ENCODE results near the gene ELK3.

Gene ELK3

DNA sequence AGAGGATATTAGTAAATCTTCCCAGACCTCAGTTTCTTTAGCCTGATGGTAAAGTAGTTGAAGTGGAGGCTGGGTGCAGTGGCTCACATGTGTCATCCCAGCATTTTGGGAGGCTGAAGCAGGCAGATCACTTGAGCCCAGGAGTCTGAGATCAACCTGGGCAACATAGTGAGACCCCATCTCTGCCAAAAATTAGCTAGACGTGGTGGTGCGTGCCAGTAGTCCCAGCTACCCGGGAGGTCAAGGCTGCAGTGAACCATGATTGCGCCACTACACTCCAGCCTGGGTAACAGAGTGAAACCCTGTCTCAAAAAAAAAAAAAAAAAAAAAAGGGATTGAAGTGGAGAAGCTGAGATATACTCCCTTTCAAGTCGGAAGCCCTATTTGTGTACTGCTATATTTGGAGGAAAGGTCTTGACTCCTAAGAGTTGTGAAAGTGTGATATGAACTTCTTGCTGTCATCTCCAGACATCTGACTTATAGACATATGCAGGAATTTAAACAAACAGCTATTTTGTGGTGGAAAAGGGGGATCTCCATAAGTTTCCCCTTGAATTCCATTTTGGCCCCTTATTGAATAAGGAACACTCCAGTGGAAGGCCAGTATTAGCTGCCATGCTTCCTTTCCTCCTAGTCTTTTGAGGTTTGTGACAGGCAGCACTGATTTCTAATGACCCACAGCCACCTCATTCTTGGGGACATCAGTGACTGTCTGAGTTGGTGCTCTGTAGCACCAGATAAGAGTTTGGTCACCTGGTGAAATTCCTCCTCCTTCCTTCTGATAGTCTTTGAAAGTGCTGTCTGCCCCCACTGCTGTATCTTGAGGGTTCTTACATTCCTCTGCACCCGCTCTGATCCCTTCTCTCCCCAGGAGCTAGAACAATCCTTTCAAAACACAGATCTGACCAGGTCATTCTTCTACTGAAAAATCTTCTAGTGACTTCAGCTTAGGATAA is 7.4 kb downstream of the ELK3 start:
- H3K4me3 ChIP-seq (ENCODE audit: low read depth, low read length) = no peak overlapping the region
- TF ChIP-seq, protein P1, sequence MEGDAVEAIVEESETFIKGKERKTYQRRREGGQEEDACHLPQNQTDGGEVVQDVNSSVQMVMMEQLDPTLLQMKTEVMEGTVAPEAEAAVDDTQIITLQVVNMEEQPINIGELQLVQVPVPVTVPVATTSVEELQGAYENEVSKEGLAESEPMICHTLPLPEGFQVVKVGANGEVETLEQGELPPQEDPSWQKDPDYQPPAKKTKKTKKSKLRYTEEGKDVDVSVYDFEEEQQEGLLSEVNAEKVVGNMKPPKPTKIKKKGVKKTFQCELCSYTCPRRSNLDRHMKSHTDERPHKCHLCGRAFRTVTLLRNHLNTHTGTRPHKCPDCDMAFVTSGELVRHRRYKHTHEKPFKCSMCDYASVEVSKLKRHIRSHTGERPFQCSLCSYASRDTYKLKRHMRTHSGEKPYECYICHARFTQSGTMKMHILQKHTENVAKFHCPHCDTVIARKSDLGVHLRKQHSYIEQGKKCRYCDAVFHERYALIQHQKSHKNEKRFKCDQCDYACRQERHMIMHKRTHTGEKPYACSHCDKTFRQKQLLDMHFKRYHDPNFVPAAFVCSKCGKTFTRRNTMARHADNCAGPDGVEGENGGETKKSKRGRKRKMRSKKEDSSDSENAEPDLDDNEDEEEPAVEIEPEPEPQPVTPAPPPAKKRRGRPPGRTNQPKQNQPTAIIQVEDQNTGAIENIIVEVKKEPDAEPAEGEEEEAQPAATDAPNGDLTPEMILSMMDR (conservative IDR thresholded peaks at IDR 0.05; ENCODE audit: low read depth, low read length) = no peak
- DNase-seq (ENCODE audit: low read depth) = peak; percentile 69

DNA sequence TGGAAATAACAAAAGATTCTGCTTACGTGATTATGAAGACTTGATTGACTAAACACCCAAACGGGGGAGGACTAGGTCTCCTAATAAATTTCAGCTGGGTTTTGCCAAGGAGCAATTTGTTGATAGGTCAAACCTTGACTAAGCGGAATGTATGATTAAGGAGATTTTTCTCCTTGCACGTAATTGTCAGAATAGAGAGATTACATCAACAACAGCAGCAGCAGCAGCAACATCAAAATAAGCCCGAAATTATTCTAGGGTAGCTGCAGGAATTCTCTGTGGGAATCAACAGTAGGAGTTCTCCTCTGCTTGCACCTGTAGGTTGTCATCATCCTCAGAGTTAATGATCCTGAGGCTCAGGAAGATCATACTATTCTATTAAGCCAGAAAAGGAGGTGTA is 10.2 kb downstream of the ELK3 start:
- no peak overlapping the region for H3K4me3 ChIP-seq (ENCODE audit: low read depth, low read length)
- DNase-seq (ENCODE audit: low read depth) = no peak
- TF ChIP-seq, protein P1 (conservative IDR thresholded peaks at IDR 0.05; ENCODE audit: low read depth, low read length) = no peak

DNA sequence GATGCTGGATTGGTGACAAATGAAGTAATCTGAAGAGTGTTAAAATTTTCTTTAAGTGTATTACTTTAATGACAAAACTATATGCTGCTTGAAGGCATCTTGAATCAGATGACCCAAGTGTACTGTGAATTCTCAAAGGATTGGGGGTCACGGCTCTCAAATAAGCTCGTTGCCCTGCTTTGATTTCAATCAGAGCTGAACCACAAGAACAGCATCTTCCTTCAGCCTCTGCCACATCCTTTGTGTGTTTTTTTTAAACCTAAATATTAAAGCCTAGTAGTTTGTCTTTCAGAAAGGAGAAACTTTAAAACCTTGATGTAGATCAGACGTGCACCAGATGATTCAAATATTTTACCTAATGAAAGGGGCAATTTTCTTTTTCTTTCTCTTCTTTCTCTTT is 11.7 kb downstream of the ELK3 start:
- TF ChIP-seq, protein P1 (conservative IDR thresholded peaks at IDR 0.05; ENCODE audit: low read depth, low read length) = no peak
- no peak overlapping the region for H3K4me3 ChIP-seq (ENCODE audit: low read depth, low read length)
- no peak for DNase-seq (ENCODE audit: low read depth)

DNA sequence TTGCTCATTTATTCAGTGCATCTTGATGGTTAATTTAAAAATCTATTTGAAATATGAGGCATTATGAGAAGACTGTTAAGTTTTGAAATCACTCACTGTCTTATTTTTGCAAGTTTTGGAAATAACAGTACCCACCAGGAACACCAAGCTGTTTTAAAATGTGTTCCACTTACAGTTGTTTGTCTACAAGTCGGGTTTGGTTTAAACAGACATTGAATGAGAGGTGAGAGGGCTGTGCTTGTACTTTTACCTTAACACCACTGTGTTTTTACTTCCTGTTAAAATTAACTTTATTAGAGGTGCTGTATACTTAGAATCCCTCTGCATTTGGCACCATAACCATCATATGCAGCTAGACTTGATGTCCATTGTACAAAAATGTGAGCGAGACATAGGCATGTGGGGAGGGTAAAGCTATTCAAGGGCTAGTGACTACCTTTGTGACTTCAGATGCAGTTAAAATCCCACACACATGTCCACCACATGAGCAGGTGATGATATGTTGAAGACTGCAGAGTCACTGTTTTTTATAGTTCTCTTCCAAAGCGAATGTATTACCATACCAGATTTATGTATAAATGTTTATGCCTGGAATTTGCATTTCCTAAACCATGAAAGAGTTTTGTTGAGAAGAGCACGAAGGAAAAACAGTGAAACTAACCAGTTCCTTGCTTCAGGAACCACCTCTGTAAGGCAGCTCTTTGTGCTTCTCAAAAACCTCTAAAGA is 12.9 kb downstream of the ELK3 start:
- DNase-seq (ENCODE audit: low read depth) = no peak
- no peak overlapping the region for H3K4me3 ChIP-seq (ENCODE audit: low read depth, low read length)

DNA sequence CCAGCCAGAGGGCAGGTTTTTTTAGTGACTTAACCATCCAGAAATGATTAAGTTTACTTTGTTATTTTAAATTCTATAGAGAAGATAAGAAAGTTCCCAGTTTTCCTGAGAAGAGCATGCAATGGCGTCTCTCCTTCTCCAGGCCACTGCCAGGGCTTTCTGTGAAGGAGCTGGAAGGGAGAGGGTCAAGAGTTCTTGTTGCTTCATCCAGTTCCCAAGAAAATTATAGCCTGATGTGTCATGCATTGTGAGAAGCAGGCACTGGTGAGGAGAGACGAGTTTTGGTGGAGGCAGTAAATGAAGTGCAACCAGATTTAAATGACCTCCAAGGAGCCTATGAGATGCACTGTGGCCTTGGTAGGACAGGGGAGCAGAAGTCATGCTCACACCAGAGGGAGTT is 14.2 kb downstream of the ELK3 start:
- H3K4me3 ChIP-seq (ENCODE audit: low read depth, low read length) = no peak overlapping the region
- peak; percentile 83 for DNase-seq (ENCODE audit: low read depth)
- TF ChIP-seq, protein P1 (conservative IDR thresholded peaks at IDR 0.05; ENCODE audit: low read depth, low read length) = no peak

More for the DNA sequence above, 12.9 kb downstream of the ELK3 start:
- TF ChIP-seq, protein P1 (conservative IDR thresholded peaks at IDR 0.05; ENCODE audit: low read depth, low read length) = no peak

DNA sequence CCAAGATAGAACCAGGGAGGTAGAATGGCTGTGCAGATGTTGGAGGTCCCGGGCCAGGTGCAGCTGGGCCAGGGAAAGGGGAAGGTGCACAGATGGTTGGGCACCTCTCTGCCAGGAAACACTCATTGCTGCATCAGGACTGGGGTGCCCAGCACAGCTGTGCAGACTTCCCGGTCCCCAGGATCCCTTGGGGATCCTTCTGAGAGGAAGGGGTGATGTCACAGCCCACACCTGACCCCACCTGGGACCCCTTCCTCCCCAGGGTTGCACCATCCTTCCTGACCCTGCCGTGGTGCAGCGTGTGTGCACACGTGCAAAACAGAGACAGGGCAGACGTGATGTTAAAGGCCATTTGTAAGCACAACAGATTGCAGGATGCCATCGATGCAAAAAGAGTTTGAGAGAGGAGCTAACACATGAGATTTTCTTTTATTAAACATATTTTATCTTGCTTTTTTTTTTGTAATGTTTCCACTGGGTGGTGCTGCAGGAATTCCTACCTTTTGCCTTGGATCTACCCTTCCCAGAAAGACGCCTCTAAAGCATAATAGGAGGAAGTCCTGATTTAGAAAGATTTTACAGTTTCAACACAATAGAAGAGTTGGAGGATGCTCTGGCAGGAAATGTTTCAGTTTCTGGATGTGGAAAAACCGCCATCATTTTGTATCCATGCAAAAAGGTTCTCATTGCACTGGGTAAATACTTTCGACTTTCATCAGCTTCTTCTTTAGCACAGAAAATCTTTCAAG is 14.8 kb downstream of the ELK3 start:
- peak; percentile 48 for DNase-seq (ENCODE audit: low read depth)
- no peak overlapping the region for H3K4me3 ChIP-seq (ENCODE audit: low read depth, low read length)
- TF ChIP-seq, protein P1 (conservative IDR thresholded peaks at IDR 0.05; ENCODE audit: low read depth, low read length) = peak; percentile 40
